HG03354 (cell line): ENCODE measurements around the gene RAB31.
"Not testable (repeated sequence)": the region's sequence is repeated elsewhere in the genome, so short reads cannot be mapped to it uniquely, and the experiment has no call there.

Source experiments
- ATAC-seq: cut with Tn5 transposase; IDR thresholded peaks from one replicate; pipeline ENCODE4 v1.9.1; 2021; ENCODE audit warnings: mild to moderate bottlenecking; ENCODE audit not compliant: unreplicated experiment, poor library complexity, severe bottlenecking

RAB31 gene, protein sequence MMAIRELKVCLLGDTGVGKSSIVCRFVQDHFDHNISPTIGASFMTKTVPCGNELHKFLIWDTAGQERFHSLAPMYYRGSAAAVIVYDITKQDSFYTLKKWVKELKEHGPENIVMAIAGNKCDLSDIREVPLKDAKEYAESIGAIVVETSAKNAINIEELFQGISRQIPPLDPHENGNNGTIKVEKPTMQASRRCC

GRCh38 chr18:9708057-9708433 lies at the start of gene RAB31:
Gene RAB31 (plus strand): TSS chr18:9708301. CDS start chr18:9708406, 105 bp downstream.
- ATAC-seq = no peak

DNA sequence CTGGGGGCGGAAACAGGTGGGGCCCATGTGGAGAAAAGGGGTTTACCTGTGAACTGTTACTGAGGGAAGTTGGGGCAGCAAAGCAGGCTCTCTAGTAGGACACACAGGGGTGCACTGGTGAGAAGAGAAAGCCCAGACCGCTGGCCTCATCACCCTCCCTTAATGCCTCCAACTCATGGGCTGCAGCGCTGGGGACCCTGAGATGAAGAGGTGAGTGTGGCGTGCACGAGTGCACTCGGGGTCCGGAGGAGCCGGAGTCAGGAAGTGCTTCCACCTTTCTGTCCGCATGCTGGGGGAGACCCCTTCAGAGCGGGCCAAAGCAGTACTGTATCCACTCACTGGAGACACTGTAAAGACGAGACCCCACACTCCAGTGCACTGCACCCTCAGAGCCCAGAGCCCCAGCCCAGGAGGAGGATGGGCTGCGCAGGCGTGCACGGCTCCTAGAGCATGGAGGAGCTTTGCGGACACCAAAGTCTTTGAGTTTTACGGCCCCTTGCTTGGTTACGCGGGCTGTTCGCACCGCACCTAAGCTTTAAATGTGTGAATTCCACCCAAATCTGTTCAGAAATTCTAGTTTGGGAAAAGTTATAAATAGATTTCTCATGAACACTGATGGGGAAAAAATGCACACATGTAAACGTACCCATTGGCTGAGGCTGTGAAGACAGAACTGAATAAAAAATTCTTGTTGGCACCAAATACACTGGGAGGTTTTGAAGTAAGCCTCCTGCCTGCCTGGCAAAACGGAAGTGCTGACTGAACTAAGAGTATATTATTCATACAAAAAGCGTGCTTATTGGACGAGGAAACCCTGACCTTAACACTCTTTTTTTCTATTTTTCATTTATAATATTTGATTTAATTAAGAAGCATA lies 48.4 kb upstream of the RAB31 start:
- no peak for ATAC-seq

DNA sequence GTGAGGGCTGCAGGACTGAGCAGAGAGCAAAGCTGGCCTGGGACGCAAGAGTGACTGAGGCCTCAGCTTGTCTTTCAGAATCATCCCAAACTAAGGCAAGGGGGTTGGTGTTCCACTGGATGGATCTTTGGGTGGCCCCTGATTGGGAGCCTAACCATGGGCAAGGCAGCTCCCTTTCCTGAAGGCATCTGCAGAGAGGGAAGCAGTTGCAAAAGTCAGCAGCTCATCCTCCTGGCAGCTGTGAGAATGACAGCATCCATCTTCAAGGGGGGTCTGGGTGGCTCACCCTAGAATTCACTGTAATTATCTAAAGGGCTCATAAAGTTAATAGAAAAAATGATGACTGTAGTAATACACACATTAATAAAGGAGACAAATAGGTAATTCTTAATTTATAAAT lies 46.5 kb upstream of the RAB31 start:
- no peak for ATAC-seq

GRCh38 chr18:9663377-9663776 lies 44.7 kb upstream of the RAB31 start:
- no peak for ATAC-seq

DNA sequence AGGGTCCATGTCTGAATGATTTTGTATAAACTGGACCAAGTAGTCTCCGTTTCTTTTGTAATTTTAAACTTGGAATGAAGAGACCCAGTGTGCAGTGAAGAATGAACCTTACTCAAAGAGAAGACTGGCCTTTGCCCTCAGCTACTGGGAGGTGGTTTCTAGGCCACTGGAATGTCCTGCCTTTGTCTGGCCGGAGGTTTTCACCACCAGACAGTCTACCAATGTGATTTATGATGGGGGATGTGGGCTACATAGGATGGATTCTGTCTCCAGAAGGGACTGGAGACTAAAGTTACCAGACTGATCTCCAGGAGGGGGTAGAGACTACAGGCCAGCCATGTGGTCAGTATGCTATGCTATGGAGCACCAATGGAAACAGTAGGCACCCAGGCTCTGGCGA lies 42.8 kb upstream of the RAB31 start:
- no peak for ATAC-seq

GRCh38 chr18:9666548-9666947 lies 41.6 kb upstream of the RAB31 start:
- no peak for ATAC-seq

DNA sequence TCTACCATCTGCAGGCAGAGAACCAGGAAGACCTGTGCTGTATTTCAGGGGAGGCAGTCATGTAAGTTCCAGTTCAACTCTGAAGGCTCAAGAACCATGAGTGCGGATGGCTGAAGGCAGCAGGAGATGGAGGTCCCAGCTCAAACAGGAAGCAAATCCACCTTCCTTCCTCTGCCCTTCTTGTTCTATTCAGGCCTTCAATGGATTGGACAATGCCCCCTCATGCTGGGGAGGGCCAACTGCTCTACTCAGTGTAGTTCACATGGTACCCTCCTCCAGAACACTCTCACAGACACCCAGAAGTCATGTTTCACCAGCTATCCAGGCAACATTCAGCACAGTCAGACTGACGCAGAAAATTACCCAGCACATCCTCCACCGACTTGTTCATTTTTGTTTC lies 39.1 kb upstream of the RAB31 start:
- ATAC-seq = no peak

GRCh38 chr18:9671214-9671613 lies 36.9 kb upstream of the RAB31 start:
- no peak for ATAC-seq

DNA sequence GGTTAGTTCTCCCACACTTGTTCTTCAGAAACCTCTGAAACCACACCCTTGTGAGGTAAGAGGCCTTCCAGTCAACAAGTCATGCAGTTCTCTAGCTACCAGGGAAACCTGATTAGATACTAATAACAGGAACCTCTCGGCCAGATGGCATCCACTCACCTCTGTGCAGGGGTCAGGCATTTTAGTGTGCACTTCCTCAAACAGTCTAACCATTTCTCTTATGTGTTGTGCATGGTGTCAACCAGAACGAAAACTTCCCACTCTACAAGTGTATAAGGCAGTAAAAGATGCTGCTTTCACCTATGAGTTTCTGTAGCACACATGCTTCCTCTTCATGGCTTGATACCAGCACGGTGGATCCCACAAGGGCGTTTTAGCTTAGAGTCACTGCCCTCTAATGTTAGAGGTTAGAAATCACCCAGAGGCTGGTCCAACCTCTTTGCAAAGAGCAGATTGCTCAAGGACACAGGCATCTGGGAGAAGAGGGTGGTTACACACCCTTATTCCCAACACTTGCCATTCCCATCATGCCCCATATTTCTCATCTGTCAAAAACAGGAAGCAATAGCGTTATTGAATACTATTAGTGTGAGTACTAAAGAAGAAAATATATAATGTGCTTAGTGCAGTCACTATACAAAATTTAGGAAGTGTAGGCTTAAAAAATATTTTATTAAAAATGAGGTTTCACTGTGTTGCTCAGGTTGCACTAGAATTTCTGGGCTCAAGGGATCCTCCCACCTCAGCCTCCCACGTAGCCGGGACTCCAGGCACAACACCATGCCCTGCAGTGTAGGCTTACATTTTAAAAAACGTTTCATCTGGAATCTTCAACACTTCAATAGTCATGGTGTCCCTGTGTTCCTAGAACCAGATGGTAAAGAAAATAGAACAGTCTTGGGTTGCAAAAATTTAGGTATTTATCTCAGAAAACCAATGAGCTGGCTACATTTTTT lies 34.5 kb upstream of the RAB31 start:
- ATAC-seq = peak; percentile 98

DNA sequence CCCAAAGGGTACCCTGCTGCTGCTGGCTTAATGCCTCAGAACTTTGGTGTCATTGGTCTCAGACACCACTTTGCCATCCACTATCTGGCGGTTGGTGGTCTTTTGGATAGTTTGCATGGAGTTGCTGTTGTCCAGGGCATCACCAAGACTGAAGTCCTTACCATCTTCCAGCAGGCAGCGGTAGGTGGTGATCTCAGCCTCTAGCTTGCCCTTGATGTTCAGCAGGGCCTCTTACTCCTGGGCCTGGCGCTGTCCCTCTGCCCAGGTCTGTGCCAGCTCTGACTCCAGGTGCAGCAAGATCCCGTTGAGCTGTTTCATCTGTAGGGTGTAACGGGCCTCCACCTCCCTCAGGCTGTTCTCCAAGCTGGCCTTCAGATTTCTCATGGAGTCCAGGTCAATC lies 29.9 kb upstream of the RAB31 start:
- not testable (repeated sequence) for ATAC-seq

DNA sequence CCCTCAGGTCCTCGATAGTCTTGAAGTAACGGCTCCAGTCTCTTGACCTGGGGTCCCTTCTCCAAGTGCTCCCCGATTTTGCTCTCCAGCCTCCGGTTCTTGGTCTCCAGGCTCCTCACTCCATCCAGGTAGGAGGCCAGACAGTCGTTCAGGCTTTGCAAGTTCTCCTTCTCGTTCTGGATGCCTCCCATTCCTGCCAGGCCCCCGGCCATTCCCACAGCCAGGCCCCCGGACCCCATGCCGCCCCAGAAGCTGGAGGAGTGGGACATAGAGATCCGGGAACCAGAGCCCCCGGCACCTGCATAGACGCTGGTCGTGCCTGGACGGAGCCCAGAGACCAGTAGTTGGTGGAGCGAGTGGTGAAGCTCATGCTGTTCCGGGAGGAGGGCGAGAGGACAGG lies 29.0 kb upstream of the RAB31 start:
- ATAC-seq = no peak

- ATAC-seq = no peak
Observed at GRCh38 chr18:9681217-9681616, 26.9 kb upstream of the RAB31 start.

DNA sequence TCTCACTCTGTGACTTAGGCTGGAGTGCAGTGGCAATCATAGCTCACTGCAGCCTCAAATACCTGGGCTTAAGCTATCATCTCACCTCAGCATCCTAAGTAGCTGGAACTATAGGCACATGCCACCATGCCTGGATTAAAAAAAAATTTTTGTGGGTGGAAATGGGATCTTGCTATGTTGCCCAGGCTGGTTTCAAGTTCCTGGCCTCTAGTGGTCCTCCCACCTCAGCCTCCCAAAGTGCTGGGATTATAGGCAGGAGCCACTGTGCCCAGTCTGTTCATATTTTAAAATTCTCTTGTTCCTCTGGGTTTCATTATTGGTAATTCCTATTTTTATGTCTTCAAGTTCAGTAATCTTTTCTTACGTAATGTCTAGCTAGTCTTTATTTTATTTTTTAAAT lies 25.5 kb upstream of the RAB31 start:
- ATAC-seq = no peak

DNA sequence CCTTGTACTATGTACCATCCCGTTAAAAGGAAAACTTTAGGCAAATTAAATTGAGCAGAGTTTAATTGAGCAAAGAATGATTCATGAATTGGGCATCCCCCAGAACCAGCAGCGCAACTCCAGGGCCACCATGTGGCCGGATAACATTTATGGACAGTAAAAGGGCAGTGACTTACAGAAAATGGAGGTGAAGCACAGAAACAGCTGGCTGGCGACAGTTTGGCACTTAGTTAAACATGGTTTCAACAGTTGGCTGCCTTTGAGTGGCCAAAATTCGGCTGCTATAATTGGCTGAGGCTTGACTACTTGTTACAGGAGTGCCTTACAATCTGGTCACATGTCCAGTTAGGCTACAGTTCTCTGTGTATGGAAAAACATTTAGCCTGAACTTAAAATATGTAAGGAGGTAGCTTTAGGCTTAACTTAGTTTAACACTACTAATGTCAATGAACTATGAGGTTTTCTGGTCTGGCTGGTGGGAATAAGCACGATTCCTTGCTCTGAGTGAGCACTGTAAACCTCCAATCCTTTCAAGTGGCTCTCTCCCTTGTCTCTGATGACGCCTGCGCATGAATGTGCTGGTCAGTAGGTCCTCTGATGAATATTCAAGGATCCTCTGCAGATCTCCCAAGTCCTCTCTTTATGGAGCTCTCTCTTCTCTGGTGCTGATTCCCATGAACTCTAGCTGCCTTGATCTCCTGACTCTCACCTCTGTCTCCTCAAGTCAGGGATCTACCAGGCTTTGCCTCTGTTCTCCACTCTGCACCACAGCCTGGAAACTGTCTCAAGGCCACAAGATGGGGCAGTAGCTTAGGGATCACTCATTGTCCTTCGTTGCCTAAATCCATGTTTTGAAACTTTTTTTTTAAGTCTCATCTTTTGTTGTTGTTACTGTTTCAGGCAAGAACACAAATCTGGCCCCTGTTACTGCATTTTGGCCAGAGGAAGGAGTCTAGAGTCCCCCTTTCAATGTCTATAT lies 24.4 kb upstream of the RAB31 start:
- ATAC-seq = no peak

DNA sequence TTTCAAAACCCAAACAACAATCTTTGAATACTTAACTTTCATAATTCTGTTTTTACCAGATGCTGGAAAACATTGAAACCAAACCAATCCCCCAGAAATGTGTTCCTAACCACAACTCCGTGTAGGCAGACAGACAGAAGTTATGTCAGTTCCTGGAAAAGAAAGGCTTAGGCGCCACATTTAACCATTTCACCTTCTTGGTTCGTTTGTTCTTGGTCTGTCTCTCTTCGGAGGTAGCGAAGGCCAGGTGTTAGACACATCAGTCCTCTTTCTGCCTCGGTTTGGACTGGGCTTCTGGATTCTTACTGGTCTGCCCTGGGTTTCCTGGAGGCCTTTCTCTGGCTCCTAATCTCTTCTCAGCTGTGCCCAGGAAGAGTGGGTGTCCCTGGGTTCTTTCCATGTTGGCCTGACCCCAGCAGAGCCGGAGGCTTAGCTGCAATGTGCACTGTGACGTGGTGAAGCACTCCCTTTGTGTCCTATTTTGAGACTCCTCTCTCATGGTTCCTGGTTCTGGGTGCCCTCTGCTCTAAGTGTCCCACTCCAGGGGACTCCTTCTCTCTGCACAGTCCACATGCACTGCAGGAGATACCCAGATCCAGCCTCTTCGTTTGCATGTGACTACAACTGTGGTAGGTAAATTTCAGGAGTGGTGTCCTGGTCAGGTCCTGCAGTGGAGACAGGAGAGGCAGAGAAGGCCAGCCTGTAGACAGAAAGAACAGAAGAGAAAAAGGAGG lies 23.1 kb upstream of the RAB31 start:
- ATAC-seq = no peak

GRCh38 chr18:9685615-9685890 lies 22.5 kb upstream of the RAB31 start:
- no peak for ATAC-seq

DNA sequence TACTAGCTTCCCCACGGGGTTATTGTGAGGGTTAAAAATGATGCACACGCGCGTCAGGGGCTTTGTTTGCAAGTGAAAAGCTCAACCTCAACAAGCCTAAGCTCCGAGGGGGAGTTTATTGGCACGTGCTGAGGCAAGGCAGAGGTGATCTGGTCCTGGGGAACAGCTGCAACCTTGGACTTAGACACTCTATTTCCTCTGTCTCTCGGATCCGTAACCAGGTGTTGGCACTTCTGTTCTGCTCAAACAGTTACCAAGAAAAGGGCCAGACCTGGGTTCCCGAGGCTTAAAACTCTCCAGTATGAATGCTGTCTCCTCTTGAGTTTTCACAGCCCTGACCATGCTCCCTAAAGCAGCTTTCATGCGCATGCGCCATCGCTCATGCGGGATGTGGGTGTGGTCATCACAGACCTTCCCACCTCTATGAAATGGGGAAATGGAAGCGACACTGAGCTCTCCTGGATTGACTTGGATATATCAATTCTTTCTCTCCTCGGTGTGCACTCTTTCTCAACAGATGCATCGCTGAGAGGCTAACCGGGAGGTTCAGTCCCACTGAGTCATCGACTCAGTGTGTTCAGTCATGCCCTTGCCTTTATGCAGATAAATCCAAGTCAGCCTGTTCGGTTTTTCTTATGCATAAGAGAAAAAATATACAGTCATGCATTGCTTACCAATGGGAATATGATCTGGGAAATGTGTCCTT lies 19.9 kb upstream of the RAB31 start:
- no peak for ATAC-seq

DNA sequence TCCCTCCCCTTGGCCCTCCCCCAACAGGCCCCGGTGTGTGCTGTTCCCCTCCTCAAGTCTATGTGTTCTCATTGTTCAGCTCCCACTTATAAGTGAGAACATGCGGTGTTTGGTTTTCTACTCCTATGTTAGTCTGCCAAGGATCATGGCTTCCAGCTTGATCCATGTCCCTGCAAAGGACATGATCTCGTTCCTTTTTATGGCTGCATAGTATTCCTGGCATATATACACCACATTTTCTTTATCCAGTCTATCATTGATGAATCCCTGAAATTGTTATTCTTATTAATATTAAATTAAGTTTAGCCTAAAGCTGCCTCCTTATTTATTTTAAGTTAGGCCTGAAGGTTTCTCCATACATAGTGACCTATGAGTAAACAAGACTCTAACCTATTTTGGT lies 18.8 kb upstream of the RAB31 start:
- no peak for ATAC-seq
